Right atrium auricular region (tissue), 2 donors: Measurements from ENCODE around the gene ZNF212. TPM values are rescaled to one million over a fixed set of nuclear protein-coding genes. Genes with fewer than 3 reads are reported as not detected.
A peak's percentile ranks its signal among the peaks of the same experiment; 100 is the strongest.

ENCODE experiments used
- DNase-seq: peaks from one replicate; pipeline ENCODE4 v3.0.0-alpha.2; 2019; ENCODE audit warnings: low spot score
- H3K27ac ChIP-seq, 2 donors: fragments of 200-600 bp; sonication (generic); 1 replicate in 1 of 2; 2 replicates in 1 of 2; pipeline ENCODE4 v1.5.1; 2016 to 2019
- H3K27me3 ChIP-seq, 2 donors: fragments of 200-600 bp; sonication (generic); one replicate each; pipeline versions ENCODE4 v1.5.1 to v1.6.0; 2017 to 2019
- H3K36me3 ChIP-seq: fragments of 200-600 bp; sonication (generic); one replicate; pipeline ENCODE4 v1.5.1; 2016
- H3K4me1 ChIP-seq, 2 donors: fragments of 200-600 bp; sonication (generic); one replicate each; pipeline versions ENCODE4 v1.5.1 to v1.6.0; 2017 to 2019
- H3K4me3 ChIP-seq, 2 donors: fragments of 200-600 bp; sonication (generic); 1 replicate in 1 of 2; 2 replicates in 1 of 2; pipeline ENCODE4 v1.5.1; 2017 to 2019; ENCODE audit warnings: mild to moderate bottlenecking in 1 of 2, moderate library complexity in 1 of 2
- H3K9me3 ChIP-seq, 2 donors: fragments of 200-600 bp; sonication (generic); one replicate each; pipeline ENCODE4 v1.5.1; 2019
- CTCF ChIP-seq, 2 donors: fragments of 200-600 bp; sonication (generic); IDR thresholded peaks; one replicate each; pipeline ENCODE4 v1.5.1; 2019; ENCODE audit warnings: antibody characterized with exemption in 2 of 2
- total RNA-seq, 2 donors: library from RNA; depleted of rRNA; stranded (reverse); fragments of >200 nt; gene quantifications; one replicate each; pipeline ENCODE4 v1.1.0, GENCODE V29; 2016

The ZNF212 gene
- total RNA-seq, 2 donors from 2014 or later, result 2.5 to 3.0 TPM

GRCh38 chr7:149302865-149303264, 63.4 kb downstream of the ZNF212 start:
- no peak for TF ChIP-seq CTCF (IDR thresholded peaks at IDR 0.05)
- no peak overlapping the region for H3K4me3 ChIP-seq
- no peaks in the 10 kb centered on the region for H3K9me3 ChIP-seq
- no peaks in the 10 kb centered on the region for H3K27me3 ChIP-seq
- no peaks in the 10 kb centered on the region for H3K36me3 ChIP-seq
- no peak overlapping the region for H3K27ac ChIP-seq
- no peak for DNase-seq
- no peaks in the 10 kb centered on the region for H3K4me1 ChIP-seq

GRCh38 chr7:149304006-149304405, 64.6 kb downstream of the ZNF212 start:
- Histone ChIP-seq H3K9me3 (no peaks in the 10 kb centered on the region), H3K27me3 (no peaks in the 10 kb centered on the region), H3K4me3 (no peak overlapping the region), H3K4me1 (no peaks in the 10 kb centered on the region), H3K36me3 (no peaks in the 10 kb centered on the region), H3K27ac (no peak overlapping the region)
- no peak for TF ChIP-seq CTCF (IDR thresholded peaks at IDR 0.05)
- DNase-seq, result peak; percentile 28

Other genes with a start within 250 kb of the ZNF212 start
- 10 to 100 TPM; 32.3 to 48.9 TPM for gene PDIA4, start 211.1 kb upstream of the ZNF212 start, total RNA-seq
- 1 to 10 TPM; 3.1 to 3.7 TPM for gene ZNF786, start 148.9 kb upstream of the ZNF212 start, total RNA-seq
- 1 to 10 TPM in 1 of 2 donors, under 1 TPM in 1; 0.89 to 1.3 TPM for gene ZNF425, start 113.3 kb upstream of the ZNF212 start, total RNA-seq
- 10 to 100 TPM in 1 of 2 donors, 1 to 10 TPM in 1; 8.2 to 16.2 TPM for gene ZNF398, start 92.2 kb upstream of the ZNF212 start, total RNA-seq
- gene ZNF282, start 44.1 kb upstream of the ZNF212 start, total RNA-seq, result 10 to 100 TPM; 10.7 to 12.1 TPM
- gene ZNF783, start 22.5 kb downstream of the ZNF212 start, total RNA-seq, result 1 to 10 TPM; 3.7 to 5.1 TPM
- 1 to 10 TPM; 6.0 to 8.4 TPM for gene ZNF777, start 221.4 kb downstream of the ZNF212 start, total RNA-seq